Amygdala (tissue), 56 donors: ENCODE results near the gene ZNF607.
A peak's percentile ranks its signal among the peaks of the same experiment; 100 is the strongest.

ENCODE experiments used
- DNase-seq, 56 donors: peaks; one replicate each; lab custom pipeline; 2025; lab: John Stamatoyannopoulos, UW

Gene ZNF607

DNA sequence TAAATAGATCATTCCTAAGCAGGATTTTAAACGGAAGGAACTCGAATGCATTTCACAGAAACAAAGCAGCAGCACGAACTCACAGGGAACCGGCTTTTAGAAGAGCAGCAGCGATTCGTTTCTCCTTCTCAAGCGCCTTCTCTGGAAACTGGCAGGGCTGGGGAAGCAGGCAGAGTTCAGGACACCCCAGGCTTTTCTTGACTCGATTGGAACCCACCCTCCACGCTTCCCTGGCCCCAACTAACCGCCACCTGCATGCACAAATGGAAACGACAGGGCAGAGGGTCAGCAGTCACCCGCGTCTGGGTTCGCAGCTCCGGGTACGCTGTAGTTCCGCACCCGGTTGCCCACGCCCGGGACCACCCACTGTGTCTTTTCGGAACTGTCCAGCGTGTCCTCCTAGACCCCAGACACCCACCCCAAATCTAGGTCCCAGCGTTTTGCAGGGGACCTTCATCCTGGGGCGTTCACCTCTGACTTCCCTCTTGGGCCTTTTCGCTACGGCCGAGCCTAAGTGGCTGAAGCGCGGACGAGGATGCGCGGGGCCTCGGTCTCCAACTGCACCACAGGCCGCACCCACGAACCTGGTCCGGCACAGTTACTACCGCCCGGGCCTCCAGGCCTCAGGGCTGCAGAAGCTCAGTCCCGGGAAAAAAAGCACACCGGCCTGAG is 64.8 kb downstream of the ZNF607 start:
- peak in 34 of 56 donors; percentile 2 to 66 (median 44) for DNase-seq

DNA sequence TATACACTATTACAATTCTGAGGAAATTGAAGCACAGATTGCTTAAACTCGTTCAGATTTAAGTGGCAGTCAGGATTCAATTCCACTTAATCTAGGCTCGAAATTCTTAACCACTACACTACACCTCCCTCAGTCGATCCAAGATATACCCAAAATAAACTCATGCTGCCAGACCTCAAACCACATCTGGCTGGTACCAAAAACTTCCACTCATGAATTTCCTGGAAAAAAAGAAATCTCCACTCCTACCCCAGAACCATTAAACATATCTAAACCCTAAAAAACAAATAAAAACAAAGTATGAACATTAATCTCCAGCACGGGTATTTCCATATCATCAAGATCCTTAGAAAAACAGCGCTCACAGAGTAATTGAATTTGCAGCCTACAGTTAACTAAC is 65.4 kb downstream of the ZNF607 start:
- no peak for DNase-seq
